ENCODE results near the gene MIGA2. TPM values are rescaled to one million over a fixed set of nuclear protein-coding genes. Genes with fewer than 3 reads are reported as not detected.

MIGA2 gene
- polyA plus RNA-seq, 4 donors: 21.3 to 127 (median 61.0) TPM

GRCh38 chr9:129059796-129060785, 23.7 kb downstream of the MIGA2 start:
- FAIRE-seq (no peak), DNase-seq (no peak)
- Histone ChIP-seq H3K4me3 (ENCODE audit: low read depth in 1 of 3, low read length in 3 of 3) (no peak overlapping the region), H3K27me3 (ENCODE audit: control insufficient read depth in 3 of 3, insufficient read depth in 3 of 3, low read length in 3 of 3) (no peaks in the 10 kb centered on the region), H3K36me3 (ENCODE audit: control insufficient read depth in 3 of 3, insufficient read depth in 2 of 3, low read depth in 1 of 3, low read length in 3 of 3) (peaks cover 7 to 76% (median 17%) of the 10 kb centered on the region in 3 donors), H3K27ac (ENCODE audit: low read depth in 1 of 3, low read length in 2 of 3) (no peak overlapping the region), H3K9me3 (ENCODE audit: control insufficient read depth in 2 of 2, insufficient read depth in 1 of 2, low read depth in 1 of 2, low read length in 1 of 2) (no peaks in the 10 kb centered on the region), H3K4me1 (ENCODE audit: control insufficient read depth in 3 of 3, insufficient read depth in 2 of 3, low read depth in 1 of 3, low read length in 2 of 3) (no peaks in the 10 kb centered on the region)
- 93 to 96% (median 95%) methylated on average over 36 to 37 of the region's 37 CpGs for WGBS, 3 donors

- Histone ChIP-seq H3K27ac (ENCODE audit: low read depth in 1 of 3, low read length in 2 of 3) (no peak overlapping the region), H3K4me3 (ENCODE audit: low read depth in 1 of 3, low read length in 3 of 3) (no peak overlapping the region), H3K4me1 (ENCODE audit: control insufficient read depth in 3 of 3, insufficient read depth in 2 of 3, low read depth in 1 of 3, low read length in 2 of 3) (no peaks in the 10 kb centered on the region), H3K27me3 (ENCODE audit: control insufficient read depth in 3 of 3, insufficient read depth in 3 of 3, low read length in 3 of 3) (no peaks in the 10 kb centered on the region), H3K9me3 (ENCODE audit: control insufficient read depth in 2 of 2, insufficient read depth in 1 of 2, low read depth in 1 of 2, low read length in 1 of 2) (no peaks in the 10 kb centered on the region), H3K36me3 (ENCODE audit: control insufficient read depth in 3 of 3, insufficient read depth in 2 of 3, low read depth in 1 of 3, low read length in 3 of 3) (peaks cover 12 to 82% (median 18%) of the 10 kb centered on the region in 3 donors)
- WGBS, 3 donors: 96 to 97% (median 97%) methylated on average over 10 to 12 of the region's 12 CpGs
- no peak for DNase-seq
- FAIRE-seq: no peak
Observed at GRCh38 chr9:129060991-129061390, 24.6 kb downstream of the MIGA2 start.

DNA sequence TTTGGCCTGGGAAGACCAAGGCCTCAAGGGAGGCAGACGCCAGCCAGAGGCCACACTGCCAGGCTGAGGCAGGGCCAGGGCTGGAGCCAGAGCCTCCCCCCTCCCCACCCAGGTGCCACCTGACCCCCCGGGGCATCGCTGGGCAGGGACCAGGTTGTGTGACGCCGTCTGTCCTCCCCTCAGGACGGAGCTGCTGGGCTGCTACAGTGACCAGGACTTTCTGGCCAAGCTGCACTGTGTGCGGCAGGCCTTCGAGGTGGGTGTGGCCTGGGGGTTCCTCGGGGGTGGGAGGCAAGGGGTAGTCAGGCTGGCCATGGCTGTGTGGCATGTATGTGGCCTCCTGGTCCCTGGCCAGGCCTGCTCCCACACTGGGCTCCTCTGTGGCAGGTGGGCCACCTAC, 26.6 kb downstream of the MIGA2 start:
- FAIRE-seq: no peak

DNA sequence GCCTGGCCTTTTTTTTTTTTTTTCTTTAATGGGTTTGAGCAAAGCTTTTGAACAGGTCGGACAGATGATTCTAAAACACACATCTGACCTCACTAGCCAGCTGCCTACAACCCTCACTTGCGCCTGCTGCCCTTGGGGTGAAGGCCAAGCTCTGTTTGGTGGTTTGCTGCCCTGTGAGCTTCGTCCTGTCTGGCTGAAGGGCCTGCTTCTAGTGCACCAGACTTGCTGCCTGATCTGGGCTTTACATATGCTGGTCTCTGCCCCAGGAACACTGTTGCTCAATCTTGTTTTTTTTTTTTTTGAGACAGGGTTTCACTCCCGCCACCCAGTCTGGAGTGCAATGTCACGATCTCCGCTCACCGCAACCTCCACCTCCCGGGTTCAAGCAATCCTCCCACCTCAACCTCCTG, 28.1 kb downstream of the MIGA2 start:
- 94 to 98% (median 96%) methylated on average over 8 of the region's 8 CpGs for WGBS, 3 donors
- no peak overlapping the region for H3K27ac ChIP-seq (ENCODE audit: low read depth in 1 of 3, low read length in 2 of 3)
- peaks cover 3 to 13% (median 9%) of the 10 kb centered on the region in 3 donors for H3K4me1 ChIP-seq (ENCODE audit: control insufficient read depth in 3 of 3, insufficient read depth in 2 of 3, low read depth in 1 of 3, low read length in 2 of 3)
- H3K4me3 ChIP-seq (ENCODE audit: low read depth in 1 of 3, low read length in 3 of 3): no peak overlapping the region
- H3K36me3 ChIP-seq (ENCODE audit: control insufficient read depth in 3 of 3, insufficient read depth in 2 of 3, low read depth in 1 of 3, low read length in 3 of 3): peaks cover 12 to 85% (median 25%) of the 10 kb centered on the region in 3 donors
- no peaks in the 10 kb centered on the region for H3K27me3 ChIP-seq (ENCODE audit: control insufficient read depth in 3 of 3, insufficient read depth in 3 of 3, low read length in 3 of 3)
- H3K9me3 ChIP-seq (ENCODE audit: control insufficient read depth in 2 of 2, insufficient read depth in 1 of 2, low read depth in 1 of 2, low read length in 1 of 2): no peaks in the 10 kb centered on the region
- FAIRE-seq (no peak), DNase-seq (no peak)

More for the DNA sequence above, 26.6 kb downstream of the MIGA2 start:
- Histone ChIP-seq H3K36me3 (ENCODE audit: control insufficient read depth in 3 of 3, insufficient read depth in 2 of 3, low read depth in 1 of 3, low read length in 3 of 3) (peaks cover 12 to 81% (median 25%) of the 10 kb centered on the region in 3 donors), H3K27ac (ENCODE audit: low read depth in 1 of 3, low read length in 2 of 3) (no peak overlapping the region), H3K4me1 (ENCODE audit: control insufficient read depth in 3 of 3, insufficient read depth in 2 of 3, low read depth in 1 of 3, low read length in 2 of 3) (no peaks in the 10 kb centered on the region), H3K9me3 (ENCODE audit: control insufficient read depth in 2 of 2, insufficient read depth in 1 of 2, low read depth in 1 of 2, low read length in 1 of 2) (no peaks in the 10 kb centered on the region), H3K4me3 (ENCODE audit: low read depth in 1 of 3, low read length in 3 of 3) (no peak overlapping the region), H3K27me3 (ENCODE audit: control insufficient read depth in 3 of 3, insufficient read depth in 3 of 3, low read length in 3 of 3) (no peaks in the 10 kb centered on the region)
- no peak for DNase-seq
- WGBS, 3 donors: 87 to 93% (median 92%) methylated on average over 9 of the region's 9 CpGs

- Histone ChIP-seq H3K27me3 (ENCODE audit: control insufficient read depth in 3 of 3, insufficient read depth in 3 of 3, low read length in 3 of 3) (no peaks in the 10 kb centered on the region), H3K36me3 (ENCODE audit: control insufficient read depth in 3 of 3, insufficient read depth in 2 of 3, low read depth in 1 of 3, low read length in 3 of 3) (peaks cover 10 to 80% (median 19%) of the 10 kb centered on the region in 3 donors), H3K4me3 (ENCODE audit: low read depth in 1 of 3, low read length in 3 of 3) (no peak overlapping the region), H3K27ac (ENCODE audit: low read depth in 1 of 3, low read length in 2 of 3) (peak overlapping the region in 1 of 3 donors; percentile 92), H3K4me1 (ENCODE audit: control insufficient read depth in 3 of 3, insufficient read depth in 2 of 3, low read depth in 1 of 3, low read length in 2 of 3) (peaks cover 11 to 29% (median 18%) of the 10 kb centered on the region in 3 donors), H3K9me3 (ENCODE audit: control insufficient read depth in 2 of 2, insufficient read depth in 1 of 2, low read depth in 1 of 2, low read length in 1 of 2) (no peaks in the 10 kb centered on the region)
- 93 to 95% (median 95%) methylated on average over 19 of the region's 19 CpGs for WGBS, 3 donors
- DNase-seq: no peak
- no peak for FAIRE-seq
Observed at GRCh38 chr9:129068110-129068509, 31.7 kb downstream of the MIGA2 start.

DNA sequence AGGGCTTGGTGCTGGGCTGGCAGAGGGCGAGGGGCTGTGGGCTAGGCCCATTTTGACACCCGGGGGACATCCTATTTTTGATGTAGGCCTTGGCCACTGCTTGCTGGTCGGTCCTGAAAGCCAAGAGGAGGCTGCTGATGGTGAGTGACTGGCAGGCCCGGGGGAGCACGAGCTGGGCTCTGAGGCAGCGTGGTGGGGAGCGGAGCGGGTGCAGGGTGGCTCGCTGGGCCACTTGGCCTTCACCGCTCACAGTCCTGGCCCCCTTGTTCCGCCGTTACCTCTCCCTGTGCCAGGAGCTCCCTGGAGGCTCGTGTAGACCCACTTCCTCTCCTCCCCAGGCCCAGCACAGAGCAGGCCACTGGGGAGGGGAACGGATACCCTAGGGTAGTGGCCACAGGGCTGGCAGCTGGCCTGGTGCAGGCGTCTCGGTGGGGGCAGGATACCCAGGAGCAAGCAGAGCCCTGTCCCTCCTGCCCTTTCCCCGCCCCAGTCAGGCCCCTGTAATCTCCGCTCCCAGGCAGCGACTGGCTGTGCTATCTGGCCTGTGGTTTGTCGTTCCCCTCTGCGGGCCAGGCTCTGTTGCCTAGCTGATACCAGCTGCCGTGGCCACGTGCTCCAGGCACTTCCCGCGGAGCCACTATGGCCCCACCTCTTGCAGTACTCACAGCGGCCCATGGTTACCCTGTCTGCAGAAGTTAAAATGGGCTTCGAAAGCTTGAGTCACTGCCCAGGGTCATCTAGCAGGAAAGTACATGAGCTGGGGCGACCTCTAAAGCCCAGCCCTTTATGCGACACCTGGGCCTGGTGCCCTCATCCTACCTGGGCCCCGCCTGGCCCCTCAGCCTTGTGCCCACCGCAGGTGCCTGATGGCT, 32.8 kb downstream of the MIGA2 start:
- Histone ChIP-seq H3K4me1 (ENCODE audit: control insufficient read depth in 3 of 3, insufficient read depth in 2 of 3, low read depth in 1 of 3, low read length in 2 of 3) (peaks cover 11 to 29% (median 18%) of the 10 kb centered on the region in 3 donors), H3K27me3 (ENCODE audit: control insufficient read depth in 3 of 3, insufficient read depth in 3 of 3, low read length in 3 of 3) (no peaks in the 10 kb centered on the region), H3K36me3 (ENCODE audit: control insufficient read depth in 3 of 3, insufficient read depth in 2 of 3, low read depth in 1 of 3, low read length in 3 of 3) (peaks cover 5 to 71% (median 17%) of the 10 kb centered on the region in 3 donors), H3K27ac (ENCODE audit: low read depth in 1 of 3, low read length in 2 of 3) (peak overlapping the region; percentile 82 to 92 (median 86)), H3K4me3 (ENCODE audit: low read depth in 1 of 3, low read length in 3 of 3) (no peak overlapping the region), H3K9me3 (ENCODE audit: control insufficient read depth in 2 of 2, insufficient read depth in 1 of 2, low read depth in 1 of 2, low read length in 1 of 2) (no peaks in the 10 kb centered on the region)
- 42 to 63% (median 53%) methylated on average over 29 to 31 of the region's 31 CpGs for WGBS, 3 donors
- peak; percentile 75 to 87 for DNase-seq
- FAIRE-seq: no peak

- Histone ChIP-seq H3K27me3 (ENCODE audit: control insufficient read depth in 3 of 3, insufficient read depth in 3 of 3, low read length in 3 of 3) (no peaks in the 10 kb centered on the region), H3K4me3 (ENCODE audit: low read depth in 1 of 3, low read length in 3 of 3) (no peak overlapping the region), H3K9me3 (ENCODE audit: control insufficient read depth in 2 of 2, insufficient read depth in 1 of 2, low read depth in 1 of 2, low read length in 1 of 2) (no peaks in the 10 kb centered on the region), H3K4me1 (ENCODE audit: control insufficient read depth in 3 of 3, insufficient read depth in 2 of 3, low read depth in 1 of 3, low read length in 2 of 3) (peaks cover 11 to 29% (median 19%) of the 10 kb centered on the region in 3 donors), H3K36me3 (ENCODE audit: control insufficient read depth in 3 of 3, insufficient read depth in 2 of 3, low read depth in 1 of 3, low read length in 3 of 3) (peaks cover 5 to 64% (median 12%) of the 10 kb centered on the region in 3 donors), H3K27ac (ENCODE audit: low read depth in 1 of 3, low read length in 2 of 3) (peak overlapping the region; percentile 82 to 92 (median 86))
- DNase-seq (peak in 1 of 2 donors; percentile 87), FAIRE-seq (no peak)
- 54 to 82% (median 82%) methylated on average over 13 to 26 of the region's 26 CpGs for WGBS, 3 donors
Observed at GRCh38 chr9:129069862-129070641, 33.6 kb downstream of the MIGA2 start.

Measured in small intestine (tissue), 7 donors.